OCI-LY1 (cell line): Measurements from ENCODE around the gene KRCC1.

Experiments
- CTCF ChIP-seq: fragments of 200-600 bp; sonication (generic), shearing (Covaris generic); IDR thresholded peaks from 2 replicates; pipeline ENCODE4 v1.5.1; 2017; ENCODE audit warnings: mild to moderate bottlenecking, antibody characterized with exemption, low read length, moderate library complexity, mixed read lengths
- EZH2 ChIP-seq: fragments of 200-600 bp; sonication (generic), shearing (Covaris generic); IDR thresholded peaks from 2 replicates; pipeline ENCODE4 v1.8.0; 2017; ENCODE audit warnings: borderline replicate concordance, mixed run types, mild to moderate bottlenecking, antibody characterized with exemption, low read length, moderate library complexity, mixed read lengths

GRCh38 chr2:88085099-88085498 lies 29.5 kb upstream of the KRCC1 start:
- TF ChIP-seq CTCF (no peak), EZH2 (no peak)
